Psoas muscle (tissue), 8 donors: ENCODE results near the gene ANKRD16. TPM values are rescaled to one million over a fixed set of nuclear protein-coding genes. Genes with fewer than 3 reads are reported as not detected.

Experiments
- ATAC-seq, 4 donors: fragments of 200-7000 bp; cut with Tn5 transposase; one replicate each; pipeline ENCODE4 v1.9.1; 2020; ENCODE audit warnings: moderate library complexity in 3 of 4, mild to moderate bottlenecking in 2 of 4
- DNase-seq, 2 donors: peaks; one replicate each; pipeline ENCODE4 v3.0.0-alpha.2; 2020
- H3K27ac ChIP-seq: fragments of 200-600 bp; one replicate; pipeline ENCODE4 v1.8.0; 2022
- H3K27me3 ChIP-seq, 3 donors: fragments of 200-600 bp in 1 of 3; one replicate each; pipeline versions ENCODE4 v1.6.1 to v1.8.0; 2013 to 2022; ENCODE audit warnings: low read length in 2 of 3, mild to moderate bottlenecking in 2 of 3, moderate library complexity in 1 of 3; ENCODE audit not compliant: insufficient read depth in 3 of 3
- H3K36me3 ChIP-seq, 2 donors: fragments of 200-600 bp in 1 of 2; one replicate each; pipeline versions ENCODE4 v1.6.1 to v1.8.0; 2013 to 2022; ENCODE audit warnings: low read depth in 1 of 2, mild to moderate bottlenecking in 1 of 2, moderate library complexity in 1 of 2; ENCODE audit not compliant: insufficient read depth in 1 of 2
- H3K4me1 ChIP-seq: fragments of 200-600 bp; one replicate; pipeline ENCODE4 v1.8.0; 2022
- H3K4me3 ChIP-seq: fragments of 200-600 bp; one replicate; pipeline ENCODE4 v1.8.0; 2022; ENCODE audit warnings: mild to moderate bottlenecking
- H3K9me3 ChIP-seq: fragments of 200-600 bp; one replicate; pipeline ENCODE4 v1.8.0; 2022
- WGBS, 3 donors: extraction: QIAGEN DNeasy Blood & Tissue Kit; methylation state at CpG; one replicate each; pipeline versions ENCODE4 v1.1.6 to v1.1.7; 2013; 5-methylcytosine and 5-hydroxymethylcytosine counted together
- intact Hi-C, 2 donors: fragments of 100-400 bp; cut with DNase I; formaldehyde crosslinking; loops; one replicate each; pipeline versions ENCODE4 v1.11.0 to v1.14.2; 2022
- long read RNA-seq, 2 donors: library from polyadenylated mRNA; unstranded; transcript quantifications; one replicate each; pipeline ENCODE4 v2.0.0, GENCODE V29; 2021
- polyA plus RNA-seq, 3 donors: library from polyadenylated mRNA; stranded (reverse); fragments of 200-250 nt; gene quantifications; one replicate each; pipeline ENCODE4 v1.2.3, GENCODE V29; 2013
- total RNA-seq, 4 donors: library from RNA; stranded (reverse); fragmentation: NEBNext Ultra II Directional in 2 of 4; extraction: Animal tissue kit (Norgen Biotek cat#: 25700) in 2 of 4; gene quantifications; one replicate each; pipeline versions ENCODE4 v1.2.1 to v1.2.4, GENCODE V29; 2021 to 2023
- TF ChIP-seq, protein P1 (sequence below): fragments of 200-600 bp; IDR thresholded peaks from one replicate; pipeline ENCODE4 v1.8.0; 2022; ENCODE audit warnings: antibody characterized with exemption
- donor health status: healthy with polysubstance abuse.
- donor health status: DM: no; HTN: no; CAD: no; lungs with moderate emphysema.
- donor health status: Bipolar disorder and iron deficiency.
- donor health status: healthy.
- donor health status: DM: yes; HTN: yes; CAD: no.
- donor health status: DM: no; HTN: no; CAD: no.
- donor health status: DM: no; HTN: no; CAD: no.
- donor health status: DM: yes; HTN: yes; CAD: no.

The ANKRD16 gene
- total RNA-seq: 1 to 10 TPM; 2.8 to 4.6 (median 3.2) TPM
- 1 to 10 TPM; 3.5 to 4.3 (median 4.0) TPM for polyA plus RNA-seq
- long read RNA-seq, donor 1, transcript ANKRD16-203 (8 exons, 2,738 nt): minor isoform, 6 of 14 reads
- long read RNA-seq, donor 1, transcript ANKRD16-202 (7 exons, 1,646 nt): major isoform, 7 of 14 reads
- long read RNA-seq, donor 1, partial matches to known transcripts: 0 of 14 reads
- long read RNA-seq, donor 1, other reads (novel, unspliced or antisense): 1 of 14 reads
- long read RNA-seq, donor 2, transcript ANKRD16-202 (7 exons, 1,646 nt): major isoform, 12 of 16 reads
- long read RNA-seq, donor 2, partial matches to known transcripts: 1 of 16 reads
- long read RNA-seq, donor 2, other reads (novel, unspliced or antisense): 2 of 16 reads

DNA sequence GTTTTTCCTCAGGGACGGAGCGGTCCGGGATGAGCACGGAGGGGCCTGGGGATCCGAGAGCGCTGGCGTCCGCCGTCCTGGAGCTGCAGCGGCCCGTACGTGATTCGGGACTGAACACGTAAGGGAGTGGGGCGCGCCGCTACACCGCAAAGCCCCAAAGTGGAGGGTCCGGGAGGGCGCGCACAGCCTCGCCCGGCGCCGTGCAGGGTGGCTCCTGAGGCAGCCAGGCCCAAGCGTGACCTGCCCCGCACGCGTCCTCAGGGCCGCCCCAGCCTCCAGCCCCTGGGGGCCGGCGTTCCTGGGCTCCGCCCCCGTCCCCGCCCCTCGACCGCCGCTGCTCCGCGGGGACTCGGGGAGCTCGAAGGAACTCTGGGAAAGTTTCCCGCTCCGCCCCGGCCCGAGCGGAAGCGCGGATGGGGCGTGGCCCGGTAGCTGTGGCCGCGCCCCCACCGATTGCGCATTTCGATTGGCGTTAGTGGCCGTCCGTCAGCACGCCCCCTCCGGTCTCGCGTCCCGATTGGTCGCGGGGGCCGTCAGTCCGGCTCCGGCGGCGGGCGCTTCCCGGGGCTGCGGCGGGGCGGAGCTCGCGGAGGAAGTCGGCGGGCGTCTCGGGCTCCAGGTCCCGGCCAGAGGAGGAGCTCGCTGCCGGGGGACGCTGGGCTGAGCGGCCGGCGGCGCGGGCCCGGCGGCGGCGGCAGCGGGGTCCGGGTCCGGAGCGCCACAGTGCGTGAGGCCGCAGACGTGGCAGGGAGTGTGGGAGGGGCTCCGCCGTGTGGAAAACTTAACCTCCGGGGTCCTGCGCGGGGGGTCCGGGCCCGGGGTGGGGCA lies at the start of gene ANKRD16, which contains the start of gene FBH1:
Gene ANKRD16, minus strand, starts transcription at position 270 of the 828 bp plus-strand sequence. CDS start 539 bp downstream, outside the sequence.
Gene FBH1, plus strand, starts transcription at position 620 of the 828 bp plus-strand sequence. Its CDS starts 103 bp downstream, at position 723.
- H3K27me3 ChIP-seq: no peaks in the 10 kb centered on the region
- H3K36me3 ChIP-seq: peaks cover 6 to 42% of the 10 kb centered on the region in 2 donors
- peak within 1 kb of the TSS; percentile 89 for H3K27ac ChIP-seq
- peak within 1 kb of the TSS; percentile 93 for H3K4me3 ChIP-seq
- 0 to 1% (median 0%) methylated on average over 51 to 109 of the region's 109 CpGs for WGBS, 3 donors
- DNase-seq: peak; percentile 99
- H3K4me1 ChIP-seq: peaks cover 48% of the 10 kb centered on the region
- no peaks in the 10 kb centered on the region for H3K9me3 ChIP-seq
- intact Hi-C loops: loop anchor here in 1 of 2 donors (5.0 kb wide), 2 partner anchors 78 to 87 kb away; partner anchors contain the start of genes GDI2 and IL15RA
- TF ChIP-seq, protein P1, sequence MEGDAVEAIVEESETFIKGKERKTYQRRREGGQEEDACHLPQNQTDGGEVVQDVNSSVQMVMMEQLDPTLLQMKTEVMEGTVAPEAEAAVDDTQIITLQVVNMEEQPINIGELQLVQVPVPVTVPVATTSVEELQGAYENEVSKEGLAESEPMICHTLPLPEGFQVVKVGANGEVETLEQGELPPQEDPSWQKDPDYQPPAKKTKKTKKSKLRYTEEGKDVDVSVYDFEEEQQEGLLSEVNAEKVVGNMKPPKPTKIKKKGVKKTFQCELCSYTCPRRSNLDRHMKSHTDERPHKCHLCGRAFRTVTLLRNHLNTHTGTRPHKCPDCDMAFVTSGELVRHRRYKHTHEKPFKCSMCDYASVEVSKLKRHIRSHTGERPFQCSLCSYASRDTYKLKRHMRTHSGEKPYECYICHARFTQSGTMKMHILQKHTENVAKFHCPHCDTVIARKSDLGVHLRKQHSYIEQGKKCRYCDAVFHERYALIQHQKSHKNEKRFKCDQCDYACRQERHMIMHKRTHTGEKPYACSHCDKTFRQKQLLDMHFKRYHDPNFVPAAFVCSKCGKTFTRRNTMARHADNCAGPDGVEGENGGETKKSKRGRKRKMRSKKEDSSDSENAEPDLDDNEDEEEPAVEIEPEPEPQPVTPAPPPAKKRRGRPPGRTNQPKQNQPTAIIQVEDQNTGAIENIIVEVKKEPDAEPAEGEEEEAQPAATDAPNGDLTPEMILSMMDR: no peak
- ATAC-seq: peak; percentile 94 to 96 (median 96)

DNA sequence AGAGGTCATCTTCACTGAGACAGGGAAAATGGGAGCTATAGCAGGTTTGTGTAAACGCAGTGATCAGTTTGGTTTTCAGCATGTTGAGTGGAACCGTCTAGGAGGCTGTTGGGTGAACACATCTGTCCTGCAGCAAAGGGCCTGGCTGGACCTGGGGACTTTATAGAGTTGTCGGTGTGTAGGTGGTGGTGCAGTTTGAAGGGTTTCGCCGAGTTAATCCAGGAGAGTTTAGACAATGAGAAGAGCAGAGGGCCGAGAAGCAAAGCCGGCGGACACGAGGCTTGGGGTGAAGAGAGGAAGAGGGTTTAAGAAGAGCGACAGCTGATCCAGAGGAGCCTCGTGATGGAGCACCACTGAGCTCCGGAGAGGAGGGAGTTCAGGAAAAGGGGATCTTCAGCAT lies 48.6 kb upstream of the ANKRD16 start:
- TF ChIP-seq, protein P1: no peak
- ATAC-seq: no peak
- no peaks in the 10 kb centered on the region for H3K27me3 ChIP-seq
- no peak for DNase-seq
- intact Hi-C loops: no loop called here
- no peak overlapping the region for H3K4me3 ChIP-seq
- 87 to 92% (median 87%) methylated on average over 12 of the region's 12 CpGs for WGBS, 3 donors
- H3K36me3 ChIP-seq: peaks cover 6 to 55% of the 10 kb centered on the region in 2 donors
- no peak overlapping the region for H3K27ac ChIP-seq
- no peaks in the 10 kb centered on the region for H3K9me3 ChIP-seq
- H3K4me1 ChIP-seq: peaks cover 11% of the 10 kb centered on the region

DNA sequence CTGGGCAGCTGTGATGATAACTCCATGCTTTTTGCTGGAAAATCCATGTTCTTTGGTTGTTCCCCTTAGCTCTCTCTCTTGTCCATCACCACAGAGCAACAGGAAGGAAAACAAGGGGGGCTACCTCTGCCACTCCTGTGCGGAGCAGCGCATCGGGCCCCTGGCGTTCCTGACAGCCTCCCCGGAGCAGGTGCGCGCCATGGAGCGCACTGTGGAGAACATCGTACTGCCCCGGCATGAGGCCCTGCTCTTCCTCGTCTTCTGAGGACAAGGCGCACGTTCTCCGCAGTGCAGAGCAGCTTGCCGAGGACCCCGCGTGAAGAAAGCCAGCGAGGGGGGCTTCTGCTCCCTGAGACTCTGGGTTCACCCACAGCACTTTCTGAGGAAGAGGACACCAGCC lies 47.3 kb upstream of the ANKRD16 start:
- TF ChIP-seq, protein P1: no peak
- Histone ChIP-seq H3K36me3 (peaks cover 6 to 68% of the 10 kb centered on the region in 2 donors), H3K4me3 (no peak overlapping the region), H3K27me3 (no peaks in the 10 kb centered on the region), H3K4me1 (no peaks in the 10 kb centered on the region), H3K9me3 (no peaks in the 10 kb centered on the region), H3K27ac (no peak overlapping the region)
- DNase-seq: no peak
- 93 to 97% (median 94%) methylated on average over 18 of the region's 18 CpGs for WGBS, 3 donors
- ATAC-seq: no peak
- intact Hi-C loops: no loop called here

DNA sequence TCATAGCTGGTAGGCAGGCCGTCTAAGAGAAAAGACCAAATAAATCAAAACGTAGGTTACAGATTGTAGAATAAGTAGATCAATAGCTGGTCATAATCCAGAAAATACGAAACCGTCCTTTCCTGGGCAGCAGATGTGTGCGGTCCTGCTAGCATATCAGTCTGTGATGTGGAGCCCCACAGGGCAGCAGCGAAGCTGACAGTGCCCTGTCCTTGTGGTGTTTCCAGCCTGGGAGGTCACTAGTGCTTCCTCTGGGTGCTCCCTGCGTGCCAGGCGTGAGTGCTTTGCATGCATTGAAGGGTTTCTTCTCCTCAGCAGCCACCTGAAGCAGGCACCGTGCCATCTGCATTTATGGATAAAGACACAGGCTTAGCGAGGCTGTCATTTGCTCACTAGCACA lies 45.9 kb upstream of the ANKRD16 start:
- Histone ChIP-seq H3K36me3 (peaks cover 6 to 81% of the 10 kb centered on the region in 2 donors), H3K27ac (no peak overlapping the region), H3K9me3 (no peaks in the 10 kb centered on the region), H3K27me3 (no peaks in the 10 kb centered on the region), H3K4me1 (no peaks in the 10 kb centered on the region), H3K4me3 (no peak overlapping the region)
- intact Hi-C loops: no loop called here
- TF ChIP-seq, protein P1: no peak
- WGBS, 3 donors: 89 to 92% (median 92%) methylated on average over 10 of the region's 10 CpGs
- DNase-seq: no peak
- no peak for ATAC-seq
